ENCODE results near the gene SEPHS1. TPM values are rescaled to one million over a fixed set of nuclear protein-coding genes. Genes with fewer than 3 reads are reported as not detected.
A peak's percentile ranks its signal among the peaks of the same experiment; 100 is the strongest.

The SEPHS1 gene
- total RNA-seq, 1 donor from 2014 or later = 52.9 TPM

- peak overlapping the region; percentile 64 for H3K27ac Mint-ChIP-seq (ENCODE audit: unreplicated experiment)
- H3K36me3 Mint-ChIP-seq (ENCODE audit: low read depth) = peaks cover 36% of the 10 kb centered on the region
- no peaks in the 10 kb centered on the region for H3K27me3 Mint-ChIP-seq (ENCODE audit: low read depth)
- TF ChIP-seq CTCF (IDR thresholded peaks at IDR 0.05) = no peak
- DNase-seq (ENCODE audit: low spot score) = no peak
- H3K4me3 Mint-ChIP-seq (ENCODE audit: unreplicated experiment) = no peak overlapping the region
- no peaks in the 10 kb centered on the region for H3K9me3 Mint-ChIP-seq (ENCODE audit: low read depth)
- H3K4me1 Mint-ChIP-seq (ENCODE audit: low read depth) = peaks cover 17% of the 10 kb centered on the region
Observed at GRCh38 chr10:13328126-13328525, 20.0 kb downstream of the SEPHS1 start.

GRCh38 chr10:13327534-13327933 lies 20.6 kb downstream of the SEPHS1 start:
- peaks cover 17% of the 10 kb centered on the region for H3K4me1 Mint-ChIP-seq (ENCODE audit: low read depth)
- no peak overlapping the region for H3K4me3 Mint-ChIP-seq (ENCODE audit: unreplicated experiment)
- H3K36me3 Mint-ChIP-seq (ENCODE audit: low read depth) = peaks cover 36% of the 10 kb centered on the region
- H3K9me3 Mint-ChIP-seq (ENCODE audit: low read depth) = no peaks in the 10 kb centered on the region
- no peaks in the 10 kb centered on the region for H3K27me3 Mint-ChIP-seq (ENCODE audit: low read depth)
- no peak for DNase-seq (ENCODE audit: low spot score)
- peak overlapping the region; percentile 11 for H3K27ac Mint-ChIP-seq (ENCODE audit: unreplicated experiment)
- no peak for TF ChIP-seq CTCF (IDR thresholded peaks at IDR 0.05)

GRCh38 chr10:13322615-13323148 lies 25.4 kb downstream of the SEPHS1 start:
- Mint-ChIP-seq H3K4me1 (ENCODE audit: low read depth) (peaks cover 6% of the 10 kb centered on the region), H3K9me3 (ENCODE audit: low read depth) (no peaks in the 10 kb centered on the region), H3K36me3 (ENCODE audit: low read depth) (peaks cover 36% of the 10 kb centered on the region), H3K27ac (ENCODE audit: unreplicated experiment) (no peak overlapping the region), H3K27me3 (ENCODE audit: low read depth) (no peaks in the 10 kb centered on the region), H3K4me3 (ENCODE audit: unreplicated experiment) (no peak overlapping the region)
- TF ChIP-seq CTCF (IDR thresholded peaks at IDR 0.05) = no peak
- DNase-seq (ENCODE audit: low spot score) = no peak

- Mint-ChIP-seq H3K36me3 (ENCODE audit: low read depth) (peaks cover 39% of the 10 kb centered on the region), H3K4me3 (ENCODE audit: unreplicated experiment) (no peak overlapping the region), H3K27me3 (ENCODE audit: low read depth) (no peaks in the 10 kb centered on the region), H3K9me3 (ENCODE audit: low read depth) (no peaks in the 10 kb centered on the region), H3K27ac (ENCODE audit: unreplicated experiment) (no peak overlapping the region), H3K4me1 (ENCODE audit: low read depth) (no peaks in the 10 kb centered on the region)
- TF ChIP-seq CTCF (IDR thresholded peaks at IDR 0.05) = no peak
- DNase-seq (ENCODE audit: low spot score) = no peak
Observed at GRCh38 chr10:13321576-13321975, 26.5 kb downstream of the SEPHS1 start.

GRCh38 chr10:13319166-13319565 lies 28.9 kb downstream of the SEPHS1 start:
- Mint-ChIP-seq H3K36me3 (ENCODE audit: low read depth) (peaks cover 24% of the 10 kb centered on the region), H3K27ac (ENCODE audit: unreplicated experiment) (no peak overlapping the region), H3K9me3 (ENCODE audit: low read depth) (no peaks in the 10 kb centered on the region), H3K4me1 (ENCODE audit: low read depth) (no peaks in the 10 kb centered on the region), H3K4me3 (ENCODE audit: unreplicated experiment) (no peak overlapping the region), H3K27me3 (ENCODE audit: low read depth) (no peaks in the 10 kb centered on the region)
- no peak for TF ChIP-seq CTCF (IDR thresholded peaks at IDR 0.05)
- DNase-seq (ENCODE audit: low spot score) = no peak
